Head of caudate nucleus (tissue), 42 donors: ENCODE data around the gene DNAJB6.
A peak's percentile ranks its signal among the peaks of the same experiment; 100 is the strongest.

Experiments used
- DNase-seq, 42 donors: peaks; one replicate each; pipeline versions ENCODE4 v3.0.0 to v3.0.0-alpha.2; 2020 to 2021; ENCODE audit warnings: mixed read lengths in 7 of 42
- intact Hi-C: fragments of 100-400 bp; cut with DNase I; formaldehyde crosslinking; loops from one replicate; pipeline ENCODE4 v1.15.0; 2022

DNAJB6 gene

GRCh38 chr7:157431951-157432540 is 95.2 kb downstream of the DNAJB6 start:
- intact Hi-C loops, result loop anchor here (10.0 kb wide), 1 partner anchor 443 kb away; no protein-coding TSS in a partner anchor
- peak in 8 of 42 donors; percentile 9 to 38 (median 22) for DNase-seq

- peak in 21 of 42 donors; percentile 21 to 67 (median 37) for DNase-seq
- intact Hi-C loops, result loop anchor here (10.0 kb wide), 1 partner anchor 442 kb away; no protein-coding TSS in a partner anchor
Measured at GRCh38 chr7:157432541-157432956, 95.7 kb downstream of the DNAJB6 start.

GRCh38 chr7:157432957-157433576 is 96.3 kb downstream of the DNAJB6 start:
- intact Hi-C loops, result loop anchor here (10.0 kb wide), 1 partner anchor 442 kb away; no protein-coding TSS in a partner anchor
- DNase-seq, result peak in 38 of 42 donors; percentile 31 to 83 (median 64)

GRCh38 chr7:157433628-157434027 is 96.8 kb downstream of the DNAJB6 start:
- intact Hi-C loops, result loop anchor here (10.0 kb wide), 1 partner anchor 441 kb away; no protein-coding TSS in a partner anchor
- peak in 2 of 42 donors; percentile 16 to 23 for DNase-seq

- intact Hi-C loops, result loop anchor here (10.0 kb wide), 1 partner anchor 441 kb away; no protein-coding TSS in a partner anchor
- peak in 7 of 42 donors; percentile 6 to 30 (median 25) for DNase-seq
Measured at GRCh38 chr7:157434231-157434630, 97.4 kb downstream of the DNAJB6 start.

GRCh38 chr7:157434701-157435100 is 97.9 kb downstream of the DNAJB6 start:
- peak in 6 of 42 donors; percentile 2 to 28 (median 18) for DNase-seq
- intact Hi-C loops, result loop anchor here (10.0 kb wide), 1 partner anchor 440 kb away; no protein-coding TSS in a partner anchor

GRCh38 chr7:157436076-157436475 is 99.3 kb downstream of the DNAJB6 start:
- intact Hi-C loops, result loop anchor here (10.0 kb wide), 1 partner anchor 439 kb away; no protein-coding TSS in a partner anchor
- DNase-seq, result peak in 7 of 42 donors; percentile 14 to 33 (median 24)

GRCh38 chr7:157436763-157437480 is 100.1 kb downstream of the DNAJB6 start:
- intact Hi-C loops, result loop anchor here (10.0 kb wide), 1 partner anchor 438 kb away; no protein-coding TSS in a partner anchor
- peak in 9 of 42 donors; percentile 0 to 25 (median 11) for DNase-seq

GRCh38 chr7:157437519-157438061 is 100.8 kb downstream of the DNAJB6 start:
- intact Hi-C loops, result loop anchor here (10.0 kb wide), 1 partner anchor 437 kb away; no protein-coding TSS in a partner anchor
- DNase-seq, result peak in 6 of 42 donors; percentile 3 to 23 (median 8)

GRCh38 chr7:157438121-157439025 is 101.6 kb downstream of the DNAJB6 start:
- peak in 7 of 42 donors; percentile 5 to 16 (median 10) for DNase-seq
- intact Hi-C loops, result loop anchor here (10.0 kb wide), 1 partner anchor 436 kb away; no protein-coding TSS in a partner anchor

GRCh38 chr7:157439149-157439548 is 102.3 kb downstream of the DNAJB6 start:
- intact Hi-C loops, result loop anchor here (10.0 kb wide), 1 partner anchor 436 kb away; no protein-coding TSS in a partner anchor

GRCh38 chr7:157439761-157440160 is 103.0 kb downstream of the DNAJB6 start:
- intact Hi-C loops, result loop anchor here (10.0 kb wide), 1 partner anchor 435 kb away; no protein-coding TSS in a partner anchor
- DNase-seq, result peak in 1 of 42 donors; percentile 3

More at GRCh38 chr7:157439149-157439548, 102.3 kb downstream of the DNAJB6 start:
- peak in 2 of 42 donors; percentile 2 to 7 for DNase-seq

GRCh38 chr7:157440346-157441022 is 103.7 kb downstream of the DNAJB6 start:
- peak in 3 of 42 donors; percentile 3 to 13 (median 11) for DNase-seq
- intact Hi-C loops, result no loop called here

- DNase-seq, result peak in 6 of 42 donors; percentile 0 to 18 (median 9)
Measured at GRCh38 chr7:157441023-157441399, 104.2 kb downstream of the DNAJB6 start.

GRCh38 chr7:157442456-157442855 is 105.7 kb downstream of the DNAJB6 start:
- intact Hi-C loops, result no loop called here
- DNase-seq, result peak in 7 of 42 donors; percentile 2 to 16 (median 9)

More at GRCh38 chr7:157441023-157441399, 104.2 kb downstream of the DNAJB6 start:
- intact Hi-C loops, result no loop called here

GRCh38 chr7:157442993-157443831 is 106.4 kb downstream of the DNAJB6 start:
- intact Hi-C loops, result no loop called here
- peak in 11 of 42 donors; percentile 1 to 37 (median 11) for DNase-seq
